ENCODE measurements around the gene CAPS.

CAPS gene

DNA sequence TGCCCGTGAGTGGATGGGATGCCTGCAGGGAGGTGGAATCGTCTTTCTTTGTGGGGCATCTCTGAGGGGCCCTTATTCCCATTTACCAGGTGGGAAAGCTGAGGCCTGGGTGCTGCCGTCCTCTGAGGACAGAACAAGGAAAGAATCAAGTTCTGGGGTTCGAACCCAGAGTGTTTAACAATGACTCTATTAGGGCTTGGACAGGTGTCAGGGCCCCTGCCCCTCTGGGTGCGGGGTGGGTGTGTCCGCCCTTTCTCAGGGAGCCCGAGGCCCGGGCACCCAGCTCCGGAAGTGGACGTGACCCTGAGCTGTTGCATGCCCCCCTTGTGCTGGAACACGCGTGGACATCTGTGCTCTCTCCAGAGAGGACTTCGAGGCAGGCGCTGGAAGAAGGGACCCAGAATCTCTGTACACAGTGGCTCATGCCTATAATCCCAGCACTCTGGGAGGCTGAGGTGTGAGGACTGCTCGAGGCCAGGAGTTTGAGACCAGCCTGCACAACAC lies 21.2 kb upstream of the CAPS start:
- DNase-seq = no peak

DNA sequence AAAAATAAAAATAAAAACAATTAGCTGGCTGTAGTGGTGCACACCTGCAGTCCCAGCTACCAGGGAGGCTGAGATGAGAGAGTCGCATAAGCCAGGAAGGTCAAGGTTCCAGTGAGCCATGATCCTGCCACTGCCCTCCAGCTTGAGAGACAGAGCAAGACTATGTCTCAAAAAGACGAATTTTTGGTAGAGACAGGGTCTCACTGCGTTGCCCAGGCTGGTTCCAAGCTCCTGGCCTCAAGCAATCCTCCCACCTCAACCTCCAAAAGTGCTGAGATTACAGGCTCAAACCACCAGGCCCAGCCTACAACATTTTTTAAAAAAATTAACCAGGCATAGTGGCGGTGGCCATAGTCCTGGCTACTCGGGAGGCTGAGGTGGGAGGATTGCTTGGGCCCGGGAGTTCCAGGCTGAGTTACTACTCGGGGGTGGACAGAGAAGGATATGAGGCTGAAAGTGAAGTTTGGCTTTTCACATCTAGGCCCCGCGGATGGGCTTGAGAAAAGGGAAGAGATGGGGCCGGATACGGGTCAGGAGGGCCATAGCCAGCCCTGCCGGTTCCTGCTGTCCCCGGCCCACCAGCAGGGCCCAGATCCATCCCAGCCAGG lies 20.7 kb upstream of the CAPS start:
- no peak for DNase-seq

DNA sequence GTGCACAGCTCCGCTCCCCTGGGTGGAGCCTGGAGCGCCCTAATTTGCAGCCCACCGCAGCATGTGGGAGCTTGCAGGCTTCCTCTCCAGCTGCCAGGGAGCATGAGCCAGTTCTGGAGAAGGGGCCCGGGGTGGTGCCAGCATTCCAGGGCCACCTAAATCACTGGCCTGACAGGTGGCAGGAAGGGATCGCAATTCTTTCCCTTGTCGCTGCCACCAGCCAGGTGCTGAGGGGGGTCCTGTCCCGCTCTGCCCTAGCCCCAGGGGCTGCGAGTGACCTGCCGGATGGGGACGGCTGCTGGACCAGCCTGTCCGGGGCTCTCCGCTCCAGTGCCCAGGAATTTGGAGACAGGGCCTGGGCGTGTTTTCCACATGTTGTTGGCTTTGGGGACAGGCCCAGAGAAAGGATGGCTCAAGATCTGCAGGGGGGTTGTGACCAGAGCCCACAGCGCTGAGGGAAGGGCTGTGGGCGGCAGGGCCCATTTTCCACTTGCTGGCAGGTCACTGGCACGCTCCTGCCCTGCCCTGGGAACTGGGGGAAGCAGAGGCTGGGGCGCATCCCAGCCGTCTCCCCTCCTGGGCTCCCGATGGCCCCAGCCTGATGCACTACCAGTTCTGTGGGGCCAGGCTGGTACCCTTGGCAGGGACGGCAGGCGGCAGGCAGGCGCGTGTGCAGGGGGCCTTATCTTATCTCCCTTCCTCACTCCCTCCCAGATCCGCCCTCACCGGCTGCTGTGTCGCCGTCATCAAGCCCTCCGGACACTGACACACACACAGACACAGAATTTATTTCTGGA lies 19.9 kb upstream of the CAPS start:
- no peak for DNase-seq

DNA sequence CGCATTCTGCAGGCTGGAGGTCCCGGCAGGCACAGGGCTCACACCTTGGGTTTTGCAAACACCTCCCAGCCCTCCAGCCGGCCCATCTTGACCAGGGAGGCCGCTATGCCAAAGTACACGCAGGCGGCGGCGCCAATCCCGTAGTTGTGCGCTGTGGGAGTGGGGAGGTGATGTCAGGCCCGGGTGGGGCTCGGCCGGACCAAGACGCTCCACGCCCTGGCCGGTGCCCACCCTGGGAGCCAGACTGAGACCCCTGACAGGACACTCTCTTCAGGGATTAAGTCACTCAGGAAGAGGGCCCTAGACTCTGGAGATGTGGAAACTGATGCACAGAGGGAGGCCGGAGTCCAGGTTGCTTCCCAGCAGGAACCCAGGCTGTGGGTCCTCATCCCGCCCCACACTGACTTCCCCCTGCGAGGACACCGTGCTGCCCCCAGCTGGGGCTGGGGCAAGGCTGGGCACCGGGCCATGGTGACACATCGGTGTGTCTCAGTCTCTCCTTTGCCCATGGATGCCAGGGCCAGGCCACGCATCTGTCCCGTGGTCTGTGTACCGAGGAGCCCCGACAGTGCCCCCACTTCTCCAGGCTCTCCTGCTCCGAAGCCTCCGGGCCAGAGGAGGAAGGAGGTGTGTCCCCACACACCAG lies 19.2 kb upstream of the CAPS start:
- no peak for DNase-seq

DNA sequence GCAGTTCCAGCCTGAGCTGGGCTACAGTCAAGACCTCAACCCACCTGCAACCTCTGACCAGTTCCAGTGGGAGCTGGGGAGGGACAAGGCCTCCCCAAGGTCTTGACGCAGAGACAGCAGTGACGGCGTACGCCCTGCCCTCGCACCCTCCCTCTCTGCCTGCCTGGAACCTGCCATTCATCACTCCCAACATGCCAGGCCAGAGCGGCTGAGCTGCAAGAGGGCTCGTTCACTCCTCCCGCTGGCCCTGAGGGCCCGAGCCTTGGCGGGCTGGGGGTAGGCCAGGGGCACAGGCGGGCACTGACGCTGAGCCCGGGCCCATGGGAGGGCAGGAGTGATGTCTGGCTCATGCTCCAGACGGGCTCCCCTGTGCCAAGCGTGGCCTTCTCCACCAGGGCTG lies 18.6 kb upstream of the CAPS start:
- DNase-seq = no peak

DNA sequence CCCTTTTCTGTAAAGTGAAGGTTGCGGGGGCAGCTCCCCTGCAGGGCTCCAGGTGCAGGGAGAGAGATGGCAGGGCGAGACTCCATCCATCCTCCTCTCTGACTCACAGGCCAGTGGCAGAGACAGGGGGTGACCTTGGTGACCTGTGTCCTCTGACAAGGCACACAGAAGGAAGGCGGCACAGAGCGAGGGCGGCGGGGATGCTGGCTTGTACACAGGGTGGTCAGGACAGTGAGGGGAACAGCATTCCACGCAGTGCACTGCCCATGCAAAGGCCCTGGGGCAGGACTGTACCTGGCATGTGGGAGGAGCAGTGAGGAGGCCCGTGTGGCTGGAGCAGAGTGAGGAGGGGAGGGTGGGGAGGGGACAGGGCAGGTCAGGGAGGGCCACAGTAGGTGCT lies 18.2 kb upstream of the CAPS start:
- DNase-seq = no peak

DNA sequence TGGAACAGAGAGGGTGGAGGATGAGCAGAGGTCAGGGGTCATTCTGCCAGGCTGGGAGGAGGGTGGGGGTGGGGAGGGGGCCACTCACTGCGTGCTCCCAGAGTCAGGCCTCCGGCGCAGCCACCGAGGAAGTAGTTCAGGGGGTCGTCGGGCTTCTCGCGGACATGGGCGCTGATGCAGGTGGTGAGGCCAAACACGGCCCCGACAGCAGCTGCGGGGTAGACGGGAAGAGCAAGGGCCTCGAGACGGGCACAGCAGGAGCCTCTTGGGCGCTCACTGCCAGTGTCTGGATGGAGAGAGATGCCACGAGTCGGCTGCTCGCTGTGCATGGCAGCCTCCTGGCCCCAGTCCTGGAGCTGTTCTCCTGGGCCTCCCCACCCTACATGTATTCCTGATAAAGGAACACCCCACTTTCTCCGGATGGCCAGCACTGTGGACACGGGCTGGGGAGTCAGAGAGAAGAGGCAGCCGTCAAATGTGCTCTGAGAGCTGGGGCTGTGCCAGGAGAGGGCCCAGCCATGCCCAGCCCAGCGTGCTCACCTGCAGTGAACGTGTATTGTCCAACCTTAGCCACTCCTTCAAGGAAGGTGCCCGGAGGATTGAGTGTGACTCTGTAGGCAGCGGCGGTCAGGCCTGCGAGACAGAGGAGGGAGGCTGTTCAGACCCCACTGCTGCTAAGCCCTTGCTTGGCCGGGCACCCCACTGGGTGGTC lies 17.5 kb upstream of the CAPS start:
- no peak for DNase-seq

DNA sequence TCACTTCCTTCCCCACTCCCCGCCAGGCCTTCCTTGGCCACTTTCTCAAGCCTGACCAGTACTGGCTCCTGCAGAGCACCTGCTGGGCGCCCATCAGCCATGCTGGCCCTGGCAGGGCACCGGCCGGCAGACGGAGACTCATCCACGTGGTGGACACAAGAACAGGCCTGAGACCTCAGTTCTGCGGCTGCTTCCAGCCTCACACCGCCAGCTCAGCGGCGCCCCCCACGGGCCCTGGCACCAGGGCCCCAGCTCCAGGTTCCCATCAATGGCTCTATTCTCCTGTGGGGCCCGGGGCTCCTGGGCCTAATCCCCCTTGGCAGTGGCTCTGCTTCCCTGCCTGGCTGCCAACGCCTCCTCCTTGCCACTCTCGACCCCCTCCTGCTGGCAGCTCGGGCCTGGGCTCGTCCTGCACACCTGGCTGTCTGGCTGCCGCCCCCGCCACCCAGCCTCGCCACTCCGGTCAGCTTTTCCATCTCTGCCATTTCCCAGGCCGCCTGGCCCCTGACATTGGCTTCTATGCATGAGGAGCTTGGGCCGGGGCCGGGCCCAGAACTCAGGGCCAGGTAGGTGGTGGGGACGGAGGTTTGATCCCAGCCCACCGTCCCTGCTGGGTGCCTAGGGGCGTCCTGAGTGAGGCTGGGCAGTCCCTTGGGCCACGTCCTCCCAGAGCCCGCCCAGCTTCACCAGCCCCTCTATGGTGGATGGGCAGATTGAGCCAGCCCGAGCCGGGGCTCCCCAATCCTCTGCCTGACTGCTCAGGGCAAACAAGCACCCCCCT lies 16.7 kb upstream of the CAPS start:
- DNase-seq = no peak

DNA sequence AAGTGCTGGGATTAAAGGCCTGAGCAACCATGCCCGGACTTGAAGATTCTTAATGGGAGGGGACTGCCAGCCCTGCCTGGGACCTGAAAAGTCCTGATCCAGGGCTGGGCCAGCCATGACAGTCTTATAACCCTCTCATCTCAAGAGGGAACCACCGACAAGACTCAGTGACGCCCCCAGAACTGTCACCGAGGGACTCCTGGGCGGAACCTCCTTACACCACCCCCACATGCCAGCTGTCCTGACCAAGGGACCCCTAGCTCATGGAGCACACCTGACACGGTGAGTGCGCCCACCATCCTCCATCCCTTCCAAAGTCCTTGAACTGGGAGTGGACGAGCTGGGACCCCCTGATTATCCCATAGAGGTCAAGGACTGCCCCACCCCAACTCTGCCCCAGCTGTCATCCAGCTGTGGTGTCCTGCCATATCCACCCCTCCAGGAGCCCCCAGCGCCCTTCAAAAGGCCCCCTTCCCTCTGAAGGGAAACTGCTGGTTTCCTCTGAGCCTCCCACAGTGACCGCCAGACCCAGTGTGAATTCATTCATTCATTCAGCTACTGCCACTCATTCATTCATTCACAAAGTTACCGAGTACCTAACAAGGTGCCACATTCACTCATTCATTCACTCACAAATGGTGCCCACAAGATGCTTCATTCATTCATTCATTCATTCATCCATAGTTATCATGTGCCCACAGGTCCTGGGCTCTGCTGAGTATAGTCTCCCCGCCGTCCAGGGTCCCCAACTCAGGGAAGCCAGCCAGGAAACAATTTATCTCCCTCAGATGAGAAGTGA lies 14.1 kb upstream of the CAPS start:
- DNase-seq = no peak

DNA sequence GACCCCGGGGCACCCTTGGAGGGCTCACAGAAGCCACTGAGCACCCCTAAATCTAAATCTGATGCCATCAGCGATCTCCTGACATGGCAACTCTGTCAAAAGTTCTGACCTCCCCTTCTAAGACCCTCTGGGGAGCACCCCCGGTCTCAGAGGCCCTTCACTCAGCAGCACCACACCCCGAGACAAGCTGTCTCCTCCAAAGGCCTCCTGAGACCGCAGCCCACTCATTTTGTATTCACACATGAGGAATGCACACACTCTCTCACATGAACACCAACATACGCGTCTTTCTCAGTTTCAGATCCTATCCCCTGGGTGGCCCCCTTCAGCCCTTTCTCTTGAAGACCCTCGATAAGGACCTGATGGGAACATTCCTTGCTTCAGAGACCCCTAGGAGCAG lies 13.1 kb upstream of the CAPS start:
- no peak for DNase-seq

DNA sequence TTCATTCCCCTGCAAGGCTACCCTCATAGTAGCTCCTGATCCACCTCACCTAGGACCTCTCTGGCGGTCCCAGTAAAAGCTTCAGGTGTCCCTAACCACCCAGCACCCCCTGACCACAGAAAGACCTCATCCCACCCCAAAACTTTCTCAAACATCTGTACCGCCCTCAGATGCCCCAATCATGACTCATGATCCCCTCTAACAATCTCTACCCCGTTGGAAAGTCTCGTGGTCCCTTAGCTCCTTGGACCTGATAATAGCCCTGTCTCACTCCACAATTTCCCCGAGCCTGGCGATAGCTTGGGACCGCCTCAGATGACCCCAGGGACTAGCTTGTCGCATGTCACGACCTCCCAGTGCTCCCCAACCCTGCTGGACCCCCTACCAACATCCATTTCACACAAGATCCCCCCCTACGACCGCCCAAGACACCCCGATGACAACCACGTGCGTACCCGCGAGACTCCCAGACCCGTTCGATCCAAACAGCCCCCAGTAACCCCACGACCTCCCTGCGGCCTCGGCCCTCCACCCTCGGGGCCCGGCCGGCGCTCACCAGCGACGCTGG lies 10.9 kb upstream of the CAPS start:
- no peak for DNase-seq

DNA sequence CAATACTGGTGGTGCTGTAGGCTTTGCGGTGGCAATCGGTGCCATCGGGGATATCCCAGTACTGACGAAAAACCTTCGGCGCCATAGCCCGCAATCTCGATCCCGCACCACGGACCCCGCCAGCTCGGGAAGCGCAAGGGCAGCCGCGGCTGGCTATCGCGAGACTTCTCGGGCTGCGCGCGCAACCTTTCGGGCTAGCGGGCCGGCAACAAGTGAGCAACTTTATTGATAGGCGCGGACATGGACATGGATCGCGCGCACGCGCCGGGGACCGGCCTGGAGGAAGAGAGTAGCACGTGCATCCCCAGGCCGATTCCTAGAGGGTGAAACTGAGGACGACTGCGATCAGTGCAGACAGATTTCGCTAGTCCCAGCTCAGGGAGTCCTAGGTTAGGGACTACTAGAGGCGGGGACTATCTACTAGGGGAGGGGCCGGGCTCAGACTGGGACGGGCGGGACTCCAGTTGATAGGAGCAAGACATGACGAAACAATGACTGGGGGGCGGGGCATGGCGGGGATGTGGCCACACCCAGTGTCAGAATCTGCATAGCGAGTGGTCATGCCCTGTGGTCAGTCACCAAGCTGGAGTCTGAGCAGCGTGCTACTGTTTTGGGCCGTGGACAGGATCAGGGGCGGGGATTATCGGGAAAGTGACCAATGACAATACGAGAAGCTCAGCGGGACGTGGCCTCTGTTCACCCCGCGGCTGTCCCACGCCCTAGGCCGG lies 10.3 kb upstream of the CAPS start, which contains the start of gene NDUFA11:
TSS of gene NDUFA11 (minus strand) at position 167 of the 728 bp plus-strand sequence. CDS start at position 85, 82 bp downstream.
- DNase-seq = peak; percentile 89 to 91

DNA sequence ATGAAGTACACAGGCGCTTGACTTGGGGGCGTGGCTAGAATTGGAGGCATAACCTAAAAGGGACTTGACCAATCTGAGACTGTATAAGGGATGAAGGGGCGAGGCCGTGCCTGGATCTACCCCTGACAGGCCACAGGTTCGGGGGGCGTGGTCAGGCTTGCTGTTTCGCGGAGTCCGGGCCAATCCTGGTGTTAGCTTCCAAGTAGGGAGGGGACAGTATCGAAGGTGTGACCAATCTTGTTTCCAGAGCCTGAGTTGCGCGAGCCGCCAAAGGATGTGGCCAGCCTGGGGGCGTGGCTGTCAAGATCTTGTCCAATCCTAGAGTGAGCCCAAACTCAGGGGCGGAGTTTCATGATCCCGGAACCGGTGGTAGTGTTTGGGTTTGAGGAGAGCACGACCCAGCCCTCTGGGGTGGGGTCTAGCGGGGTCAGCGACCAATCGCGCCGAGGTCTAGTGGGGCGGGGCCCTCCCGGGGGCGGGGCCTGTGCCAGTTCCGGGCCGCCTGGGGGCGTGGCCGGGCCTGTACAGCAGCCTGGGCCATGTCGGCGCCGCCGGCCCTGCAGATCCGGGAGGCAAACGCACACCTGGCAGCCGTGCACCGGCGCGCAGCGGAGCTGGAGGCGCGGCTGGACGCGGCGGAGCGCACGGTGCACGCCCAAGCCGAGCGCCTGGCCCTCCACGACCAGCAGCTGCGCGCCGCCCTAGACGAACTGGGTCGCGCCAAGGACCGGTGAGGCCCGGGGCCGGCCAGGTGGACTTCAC lies 9.5 kb upstream of the CAPS start, which contains the start of gene VMAC:
TSS of gene VMAC (plus strand) at position 521 of the 762 bp plus-strand sequence. CDS start at position 540, 19 bp downstream.
- DNase-seq = peak; percentile 100

DNA sequence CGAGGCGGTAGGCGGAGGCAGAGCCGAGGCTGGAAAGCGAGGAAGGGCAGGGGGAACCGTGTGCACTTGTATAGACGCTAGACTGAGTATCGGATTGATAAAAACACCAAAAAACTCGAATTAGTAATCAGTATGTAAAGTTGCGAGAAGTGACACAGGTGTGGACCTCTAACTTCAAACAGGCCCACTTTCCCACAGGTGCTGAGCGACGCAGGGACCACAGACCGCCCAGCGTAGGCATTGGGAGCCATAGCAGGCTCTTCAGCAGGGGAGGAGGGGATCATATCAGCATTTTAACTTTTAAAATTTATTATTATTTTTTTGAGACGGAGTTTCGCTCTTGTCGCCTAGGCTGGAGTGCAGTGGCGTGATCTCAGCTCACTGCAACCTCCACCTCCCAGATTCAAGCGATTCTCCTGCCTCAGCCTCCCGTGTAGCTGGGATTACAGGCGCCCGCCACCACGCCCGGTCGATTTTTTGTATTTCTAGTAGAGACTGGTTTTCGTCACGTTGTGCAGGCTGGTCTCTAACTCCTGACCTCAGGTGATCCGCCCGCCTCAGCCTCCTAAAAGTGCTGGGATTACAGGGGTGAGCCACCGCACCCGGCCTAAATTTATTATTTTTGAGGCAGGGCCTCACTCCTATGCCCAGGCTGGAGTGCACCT lies 8.8 kb upstream of the CAPS start:
- DNase-seq = no peak

DNA sequence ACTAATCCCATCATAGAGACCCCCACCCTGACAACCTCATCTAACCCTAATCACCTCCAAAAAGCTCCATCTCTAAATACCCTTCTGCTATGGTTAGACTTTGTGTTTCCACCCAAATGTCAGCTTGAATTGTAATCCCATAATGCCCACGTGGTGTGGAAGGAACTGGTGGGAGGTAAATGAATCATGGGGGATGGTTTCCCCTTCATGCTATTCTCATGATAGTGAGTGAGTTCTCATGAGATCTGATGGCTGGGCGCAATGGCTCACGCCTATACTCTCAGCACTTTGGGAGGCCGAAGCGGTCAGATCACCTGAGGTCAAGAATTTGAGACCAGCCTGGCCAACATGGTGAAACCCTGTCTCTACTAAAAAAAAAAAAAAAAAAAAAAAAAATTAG lies 6.8 kb upstream of the CAPS start:
- no peak for DNase-seq

DNA sequence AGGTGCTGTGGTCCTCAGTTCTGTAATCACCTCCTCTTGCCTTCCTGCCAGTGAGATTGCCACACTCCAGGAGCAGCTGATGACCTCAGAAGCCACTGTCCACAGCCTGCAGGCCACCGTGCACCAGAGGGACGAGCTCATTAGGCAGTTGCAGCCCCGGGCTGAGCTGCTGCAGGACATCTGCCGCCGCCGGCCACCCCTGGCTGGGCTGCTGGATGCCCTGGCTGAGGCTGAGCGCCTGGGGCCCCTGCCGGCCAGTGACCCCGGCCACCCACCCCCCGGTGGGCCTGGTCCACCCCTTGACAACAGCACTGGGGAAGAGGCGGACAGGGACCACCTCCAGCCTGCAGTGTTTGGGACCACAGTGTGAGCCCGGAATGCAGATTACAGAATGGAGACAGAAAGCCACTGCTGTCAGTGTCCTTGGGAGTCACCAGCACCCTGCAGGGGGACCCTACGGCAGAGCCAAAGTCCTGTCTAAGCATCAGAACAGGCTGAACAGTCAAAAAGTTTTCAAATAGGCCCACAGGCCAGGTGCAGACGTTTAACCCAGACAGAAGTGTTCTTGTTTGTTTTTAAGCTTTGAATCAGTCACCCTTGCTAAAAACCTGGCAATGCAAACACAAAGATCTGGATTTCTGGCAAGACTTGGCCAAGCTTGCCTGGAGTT lies 5.1 kb upstream of the CAPS start:
- no peak for DNase-seq

DNA sequence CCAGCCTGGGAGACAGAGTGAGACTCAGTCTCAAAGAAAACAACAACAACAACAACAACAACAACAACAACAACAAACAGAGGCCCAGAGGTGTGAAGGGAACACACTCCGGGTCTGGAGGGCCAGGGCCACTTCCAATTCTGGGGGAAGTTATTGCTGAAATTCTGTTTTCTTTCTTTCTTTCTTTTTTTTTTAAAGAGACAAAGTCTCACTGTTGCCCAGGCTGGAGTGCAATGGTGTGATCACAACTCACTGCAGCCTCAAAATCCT lies 3.5 kb upstream of the CAPS start:
- no peak for DNase-seq

DNA sequence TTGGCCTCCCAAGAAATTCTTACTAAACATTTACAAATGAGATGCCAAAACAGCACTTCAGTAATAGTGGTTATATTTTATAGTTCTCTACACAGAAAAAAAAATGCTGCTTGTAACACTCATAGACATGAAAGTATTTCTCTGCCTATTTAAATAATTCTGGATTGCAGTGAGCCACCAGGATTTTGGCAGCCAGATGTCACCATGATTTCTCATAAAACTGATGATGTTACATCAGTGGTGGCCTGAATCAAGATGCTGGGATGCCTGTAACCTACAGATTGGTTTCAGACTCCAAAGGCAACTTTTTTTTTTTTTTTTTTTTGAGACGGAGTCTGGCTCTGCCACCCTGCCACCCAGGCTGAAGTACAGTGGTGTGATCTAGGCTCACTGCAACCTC lies 2.7 kb upstream of the CAPS start:
- no peak for DNase-seq

DNA sequence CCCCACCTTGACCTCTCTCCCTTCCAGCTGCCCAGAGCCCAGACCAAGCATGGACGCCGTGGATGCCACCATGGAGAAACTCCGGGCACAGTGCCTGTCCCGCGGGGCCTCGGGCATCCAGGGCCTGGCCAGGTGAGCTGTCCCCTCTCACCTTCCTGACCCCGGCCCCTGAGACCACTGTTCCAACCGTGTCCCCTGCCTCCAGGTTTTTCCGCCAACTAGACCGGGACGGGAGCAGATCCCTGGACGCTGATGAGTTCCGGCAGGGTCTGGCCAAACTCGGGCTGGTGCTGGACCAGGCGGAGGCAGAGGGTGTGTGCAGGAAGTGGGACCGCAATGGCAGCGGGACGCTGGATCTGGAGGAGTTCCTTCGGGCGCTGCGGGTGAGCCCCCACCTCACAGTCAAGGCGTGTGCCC lies 312 bp downstream of the CAPS start:
- no peak for DNase-seq
